OCI-LY1 (cell line): ENCODE results near the gene SLMAP.

ENCODE experiments used
- EZH2 ChIP-seq: fragments of 200-600 bp; sonication (generic), shearing (Covaris generic); IDR thresholded peaks from 2 replicates; pipeline ENCODE4 v1.8.0; 2017; ENCODE audit warnings: borderline replicate concordance, mixed run types, mild to moderate bottlenecking, antibody characterized with exemption, low read length, moderate library complexity, mixed read lengths
- TF ChIP-seq, protein P1 (sequence below): fragments of 200-600 bp; sonication (generic), shearing (Covaris generic); IDR thresholded peaks from 2 replicates; pipeline ENCODE4 v1.5.1; 2017; ENCODE audit warnings: mild to moderate bottlenecking, antibody characterized with exemption, low read length, moderate library complexity, mixed read lengths

DNA sequence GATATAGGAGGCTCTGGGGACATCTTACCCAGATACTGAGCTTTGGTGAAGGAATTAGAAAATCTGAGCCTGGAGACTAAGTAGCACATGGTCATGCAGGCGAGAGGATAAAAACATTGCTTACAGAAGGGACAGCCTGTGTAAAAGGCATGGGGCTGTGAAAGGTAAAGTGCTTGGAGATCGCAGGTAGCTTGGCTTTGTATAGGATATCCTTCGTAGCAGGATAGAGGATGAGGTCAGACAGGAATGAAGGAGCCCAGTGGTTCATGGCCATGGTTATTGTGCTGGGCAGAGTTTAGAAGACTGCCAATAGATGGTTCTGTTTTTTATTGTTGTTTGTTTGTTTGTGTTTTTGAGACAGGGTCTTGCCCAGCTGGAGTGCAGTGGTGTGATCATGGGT, 82.5 kb downstream of the SLMAP start:
- TF ChIP-seq, protein P1, sequence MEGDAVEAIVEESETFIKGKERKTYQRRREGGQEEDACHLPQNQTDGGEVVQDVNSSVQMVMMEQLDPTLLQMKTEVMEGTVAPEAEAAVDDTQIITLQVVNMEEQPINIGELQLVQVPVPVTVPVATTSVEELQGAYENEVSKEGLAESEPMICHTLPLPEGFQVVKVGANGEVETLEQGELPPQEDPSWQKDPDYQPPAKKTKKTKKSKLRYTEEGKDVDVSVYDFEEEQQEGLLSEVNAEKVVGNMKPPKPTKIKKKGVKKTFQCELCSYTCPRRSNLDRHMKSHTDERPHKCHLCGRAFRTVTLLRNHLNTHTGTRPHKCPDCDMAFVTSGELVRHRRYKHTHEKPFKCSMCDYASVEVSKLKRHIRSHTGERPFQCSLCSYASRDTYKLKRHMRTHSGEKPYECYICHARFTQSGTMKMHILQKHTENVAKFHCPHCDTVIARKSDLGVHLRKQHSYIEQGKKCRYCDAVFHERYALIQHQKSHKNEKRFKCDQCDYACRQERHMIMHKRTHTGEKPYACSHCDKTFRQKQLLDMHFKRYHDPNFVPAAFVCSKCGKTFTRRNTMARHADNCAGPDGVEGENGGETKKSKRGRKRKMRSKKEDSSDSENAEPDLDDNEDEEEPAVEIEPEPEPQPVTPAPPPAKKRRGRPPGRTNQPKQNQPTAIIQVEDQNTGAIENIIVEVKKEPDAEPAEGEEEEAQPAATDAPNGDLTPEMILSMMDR: no peak
- no peak for TF ChIP-seq EZH2
